HG03097 (cell line): ENCODE data around the gene ABR.

ENCODE experiments used
- ATAC-seq: cut with Tn5 transposase; IDR thresholded peaks from one replicate; pipeline ENCODE4 v1.9.1; 2021; ENCODE audit not compliant: unreplicated experiment, low FRiP score

Gene ABR

DNA sequence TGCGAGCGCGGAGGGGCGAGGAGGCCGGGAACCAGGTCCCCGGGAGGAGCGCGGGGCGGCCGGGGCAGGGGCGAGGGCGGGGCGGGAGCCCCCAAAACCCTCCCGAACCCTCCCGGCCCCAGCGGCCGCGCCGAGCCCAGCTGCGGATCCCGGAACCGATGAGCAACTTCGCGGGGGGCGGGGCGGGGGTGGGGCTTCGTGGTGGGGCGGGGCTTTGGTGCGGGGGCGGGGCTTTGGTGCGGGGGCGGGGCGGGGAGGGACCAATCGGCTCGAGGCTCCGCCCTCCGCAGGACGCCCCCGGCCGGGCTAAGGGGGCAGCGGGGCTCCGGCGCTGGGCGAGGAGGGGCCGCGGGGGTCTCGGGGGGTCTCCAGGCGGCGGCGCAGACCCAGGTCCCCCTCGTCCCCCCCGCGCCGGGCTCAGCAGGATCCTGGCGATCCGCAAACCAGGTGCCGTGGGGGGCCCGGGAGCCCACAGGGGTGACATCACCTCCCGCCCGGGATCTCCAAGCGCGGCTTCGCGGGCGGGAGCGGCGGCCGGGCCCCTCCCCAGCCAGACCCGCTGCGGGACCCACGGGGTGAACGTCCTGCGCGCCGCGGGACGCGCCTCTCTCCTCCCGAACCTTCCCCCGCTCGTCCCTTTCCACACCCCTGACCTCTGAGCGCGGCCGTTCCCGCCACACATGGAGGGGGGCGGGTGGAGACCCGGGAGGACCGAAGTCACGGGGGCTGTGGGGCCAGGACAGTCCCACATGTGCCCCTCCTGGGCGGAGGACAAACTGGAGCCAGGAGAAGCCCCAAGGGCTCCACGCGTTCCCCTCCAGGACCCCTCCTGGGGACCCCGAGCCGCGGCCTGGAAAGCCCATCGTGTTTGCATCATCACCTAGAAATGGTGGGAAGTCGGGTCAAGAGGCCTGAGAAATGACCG, at the start of gene ABR:
Gene ABR (minus strand): TSS at position 164 of the 925 bp plus-strand sequence. CDS start 254 bp downstream, outside the sequence.
- no peak for ATAC-seq

DNA sequence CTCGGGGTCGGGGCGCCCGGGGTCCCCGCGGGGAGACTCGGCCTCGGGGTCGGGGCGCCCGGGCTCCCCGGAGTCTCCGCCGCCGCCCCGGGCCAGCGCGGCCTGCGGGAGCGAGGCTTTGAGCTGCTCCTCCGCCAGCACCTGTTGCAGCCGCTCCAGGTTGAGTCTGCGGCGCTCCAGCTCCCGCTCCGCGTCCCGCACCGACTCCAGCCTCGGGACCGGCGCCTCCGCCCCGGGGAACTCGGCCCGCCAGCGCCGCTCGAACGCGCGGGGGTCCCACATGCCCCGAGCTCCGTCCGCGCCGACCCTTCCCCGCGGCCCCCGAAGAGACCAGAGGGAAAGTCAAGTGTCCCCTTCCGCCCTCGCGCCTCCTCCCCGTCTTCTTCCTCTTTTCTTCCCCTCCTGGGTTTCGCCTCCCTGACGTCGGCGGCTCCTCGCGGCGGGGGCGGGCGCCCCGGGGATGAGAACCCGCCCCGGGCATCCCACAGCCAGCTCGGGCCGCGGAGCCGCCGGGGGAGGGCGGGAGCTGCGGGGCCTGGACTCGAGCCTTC, 49.6 kb upstream of the ABR start:
- peak; percentile 26 for ATAC-seq

DNA sequence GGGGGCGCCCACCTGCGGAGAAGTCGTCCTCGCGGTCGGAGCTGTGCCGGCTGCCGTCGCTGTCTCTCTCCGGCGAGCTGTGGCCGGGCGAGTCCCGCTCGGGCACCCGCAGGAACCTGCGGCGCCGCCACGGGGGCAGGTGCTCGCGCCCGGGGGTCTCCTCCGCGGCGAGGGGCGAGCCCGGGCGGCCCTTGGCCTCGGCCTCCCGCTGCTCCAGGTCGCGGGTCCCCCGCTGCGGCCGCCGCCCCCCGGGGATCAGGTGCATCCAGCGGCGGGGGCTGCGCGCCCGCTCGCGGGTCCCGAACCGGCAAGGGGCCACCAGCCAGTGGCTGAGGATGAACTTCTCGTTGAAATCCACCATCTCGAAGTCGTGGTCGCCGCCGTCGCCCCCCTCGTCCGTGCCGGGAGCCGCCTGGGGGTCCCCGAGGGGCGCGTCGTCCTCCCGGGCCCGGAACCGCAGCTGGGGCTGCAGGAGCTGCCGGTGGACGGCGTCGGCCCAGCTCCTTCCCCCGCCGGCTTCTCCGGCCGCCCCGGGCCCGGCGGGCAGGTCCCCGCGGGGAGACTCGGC, 49.1 kb upstream of the ABR start:
- ATAC-seq: peak; percentile 17

DNA sequence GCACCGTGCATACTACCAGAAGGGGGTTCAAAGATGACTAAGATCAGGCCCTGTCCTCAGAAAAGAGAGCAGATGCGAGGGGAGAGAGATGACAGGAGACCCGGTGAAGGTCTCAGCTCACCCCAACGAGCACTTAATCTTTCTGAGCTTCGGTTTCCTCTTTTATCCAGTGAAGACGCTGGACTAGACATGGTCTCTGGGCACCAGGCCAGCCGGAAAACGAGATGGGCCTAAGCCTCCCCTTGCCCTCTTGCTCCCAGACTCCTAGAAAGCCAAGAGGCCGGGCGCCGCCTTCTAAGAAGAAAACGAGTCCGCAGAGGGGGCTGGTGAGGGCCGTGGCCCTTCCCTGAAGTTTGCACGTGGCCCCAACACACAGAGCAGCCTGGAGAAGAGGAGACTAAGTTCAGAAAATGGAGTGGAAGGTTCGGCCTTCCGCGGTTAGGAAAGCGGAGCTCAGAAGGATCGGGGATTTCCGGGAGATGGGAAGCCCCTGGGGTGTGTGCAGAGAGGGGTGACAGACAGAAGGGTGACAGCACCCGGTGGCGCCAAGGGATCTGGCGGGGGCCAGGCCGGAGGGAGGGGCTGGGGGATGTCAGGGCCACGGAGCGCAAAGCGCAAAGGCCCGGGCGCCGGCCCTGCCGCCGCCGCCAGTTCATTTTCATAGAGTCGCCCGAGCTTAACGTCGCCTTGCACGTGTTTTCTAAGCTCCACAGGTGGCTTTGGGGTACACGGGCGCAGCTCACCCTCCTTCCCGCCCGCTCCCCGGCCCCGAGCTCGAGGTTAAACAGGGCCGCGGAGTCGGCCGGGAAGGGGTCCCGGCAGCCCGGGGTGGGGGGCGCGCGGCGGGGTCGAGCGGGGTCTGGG, 48.4 kb upstream of the ABR start:
- ATAC-seq: peak; percentile 48

DNA sequence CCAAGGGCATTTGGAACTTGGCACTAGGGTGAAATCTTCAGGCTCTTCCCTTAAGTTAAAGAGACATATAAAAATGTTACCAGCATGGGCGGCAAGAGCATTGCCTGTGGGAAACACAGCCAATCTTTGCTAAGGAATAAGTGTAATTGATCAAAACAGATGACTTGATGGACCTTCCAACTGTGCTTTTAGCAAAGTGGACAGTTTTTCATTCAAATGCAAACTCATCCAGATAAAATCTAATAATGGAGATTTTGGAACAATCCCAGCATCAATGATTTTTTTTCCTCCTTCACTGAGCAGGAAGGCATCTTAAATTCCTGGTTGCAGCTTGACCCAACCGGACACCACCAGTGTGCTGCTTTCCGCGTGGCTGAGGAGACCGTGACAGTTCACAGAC, 47.6 kb upstream of the ABR start:
- no peak for ATAC-seq

DNA sequence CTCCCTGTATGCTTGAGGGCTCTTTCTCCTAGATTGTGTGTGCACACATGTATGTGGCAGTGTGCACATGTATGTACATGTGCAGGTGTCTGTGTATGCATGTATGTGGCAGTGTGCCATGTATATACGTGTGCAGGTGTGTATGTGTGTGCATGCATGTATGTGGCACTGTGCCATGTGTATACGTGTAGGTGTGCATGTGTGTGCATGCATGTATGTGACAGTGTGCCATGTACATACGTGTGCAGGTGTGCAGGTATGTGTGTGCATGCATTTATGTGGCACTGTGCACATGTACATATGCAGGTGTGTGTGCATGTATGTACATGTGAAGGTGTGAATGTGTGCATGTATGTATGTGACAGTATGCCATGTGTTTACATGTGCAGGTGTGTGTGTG, 46.5 kb upstream of the ABR start:
- ATAC-seq: no peak

DNA sequence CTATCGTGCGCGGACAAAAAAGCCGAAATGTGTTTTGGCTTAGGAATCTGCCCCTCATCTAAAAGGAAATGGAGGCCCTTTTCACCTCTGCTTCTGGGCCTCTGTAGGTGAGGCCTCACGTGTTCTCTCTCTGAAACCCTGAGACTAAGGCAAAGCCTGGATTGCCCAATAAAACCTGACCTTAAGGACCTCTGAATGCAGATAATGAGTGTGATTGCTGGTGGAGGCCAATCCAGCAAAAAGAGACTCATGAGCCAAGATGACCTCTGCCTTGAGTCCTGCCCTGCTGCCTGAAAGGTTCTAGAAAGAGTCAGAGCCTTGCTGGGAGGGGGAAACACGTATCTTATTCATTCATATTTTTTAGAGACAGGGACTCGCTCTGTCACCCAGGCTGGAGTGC, 44.5 kb upstream of the ABR start:
- no peak for ATAC-seq

DNA sequence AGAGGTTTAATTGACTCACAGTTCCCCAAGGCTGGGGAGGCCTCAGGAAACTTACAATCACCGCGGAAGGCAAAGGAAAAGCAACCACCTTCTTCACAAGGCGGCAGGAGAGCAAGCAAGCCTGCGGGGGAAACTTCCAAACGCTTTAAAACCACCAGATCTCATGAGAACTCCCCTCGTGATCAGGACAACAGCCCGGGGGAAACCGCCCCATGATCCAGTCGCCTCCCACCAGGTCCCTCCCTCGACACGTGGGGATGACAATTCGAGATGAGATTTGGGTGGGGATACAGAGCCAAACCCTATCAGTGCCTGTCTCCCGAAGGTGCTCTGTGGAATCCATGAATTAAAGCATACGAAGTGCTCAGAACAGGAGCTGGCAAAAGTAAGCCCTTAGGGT, 43.9 kb upstream of the ABR start:
- no peak for ATAC-seq

DNA sequence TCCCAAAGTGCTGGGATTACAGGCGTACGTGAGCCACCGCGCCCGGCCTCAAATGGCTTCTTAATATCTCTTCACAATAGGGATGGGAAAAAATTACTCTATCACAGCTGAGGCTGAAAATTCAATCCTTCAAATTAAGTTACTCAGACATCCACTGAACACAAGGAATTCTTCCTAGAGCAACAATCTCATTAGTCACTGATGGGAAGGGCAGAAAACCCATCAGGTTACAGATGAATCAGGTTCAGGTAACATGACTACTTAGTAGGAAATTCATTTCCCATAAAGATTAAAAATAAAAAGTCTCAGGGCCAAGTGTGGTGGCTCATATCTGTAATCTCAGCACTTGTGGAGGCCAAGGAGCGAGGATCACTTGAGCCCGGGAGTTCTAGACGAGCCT, 42.5 kb upstream of the ABR start:
- ATAC-seq: no peak

DNA sequence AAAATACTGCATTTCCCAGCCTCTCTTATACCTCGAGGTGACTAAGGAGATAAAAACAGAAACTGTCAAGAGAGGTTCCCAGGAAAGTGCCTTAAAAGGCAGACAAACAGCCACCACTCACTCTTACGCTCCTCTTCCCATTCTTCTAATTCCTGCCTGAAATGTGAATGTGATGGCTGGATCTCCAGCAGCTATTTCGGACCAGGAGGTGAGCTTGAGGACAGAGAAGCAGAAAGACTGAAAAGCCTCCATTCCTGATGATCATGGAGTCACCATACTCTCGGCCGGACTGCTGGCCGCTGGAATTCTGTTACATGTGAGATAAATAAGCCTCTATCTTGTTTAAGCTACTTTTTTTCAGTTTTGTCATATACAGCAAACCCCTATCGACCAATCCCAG, 41.4 kb upstream of the ABR start:
- no peak for ATAC-seq

DNA sequence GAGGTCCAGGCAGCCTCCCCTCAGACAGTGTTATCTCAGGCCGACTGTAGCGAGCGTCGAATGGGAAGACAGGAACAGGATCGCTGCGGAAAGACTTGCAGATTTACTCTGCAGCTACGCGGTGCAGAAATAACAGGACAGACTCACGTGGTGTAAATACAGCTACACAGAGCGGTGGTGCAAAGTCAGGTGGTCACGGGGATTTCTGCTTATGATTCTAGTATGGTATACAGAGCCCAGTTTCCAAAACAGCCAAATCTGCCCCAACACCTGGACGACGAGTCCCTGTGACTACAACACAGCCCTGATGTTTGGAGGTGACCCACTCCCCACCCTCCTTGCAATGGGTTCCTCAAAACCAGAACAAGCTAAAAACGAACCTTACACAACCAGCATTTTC, 40.6 kb upstream of the ABR start:
- no peak for ATAC-seq

DNA sequence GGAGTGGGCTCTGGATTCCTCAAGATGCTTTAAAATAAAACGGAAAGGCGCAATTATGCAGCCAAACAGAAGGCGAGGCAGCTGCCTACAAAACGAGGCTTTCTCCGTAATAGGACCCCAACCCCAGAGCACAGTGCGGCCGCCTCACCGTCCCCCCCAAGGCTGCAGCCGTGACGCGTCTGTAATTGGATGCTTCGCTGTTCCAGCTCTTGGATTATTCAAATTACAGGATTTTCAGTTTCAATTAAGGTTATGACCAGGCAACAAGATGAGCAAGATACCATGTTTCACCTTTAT, 37.3 kb upstream of the ABR start:
- no peak for ATAC-seq

DNA sequence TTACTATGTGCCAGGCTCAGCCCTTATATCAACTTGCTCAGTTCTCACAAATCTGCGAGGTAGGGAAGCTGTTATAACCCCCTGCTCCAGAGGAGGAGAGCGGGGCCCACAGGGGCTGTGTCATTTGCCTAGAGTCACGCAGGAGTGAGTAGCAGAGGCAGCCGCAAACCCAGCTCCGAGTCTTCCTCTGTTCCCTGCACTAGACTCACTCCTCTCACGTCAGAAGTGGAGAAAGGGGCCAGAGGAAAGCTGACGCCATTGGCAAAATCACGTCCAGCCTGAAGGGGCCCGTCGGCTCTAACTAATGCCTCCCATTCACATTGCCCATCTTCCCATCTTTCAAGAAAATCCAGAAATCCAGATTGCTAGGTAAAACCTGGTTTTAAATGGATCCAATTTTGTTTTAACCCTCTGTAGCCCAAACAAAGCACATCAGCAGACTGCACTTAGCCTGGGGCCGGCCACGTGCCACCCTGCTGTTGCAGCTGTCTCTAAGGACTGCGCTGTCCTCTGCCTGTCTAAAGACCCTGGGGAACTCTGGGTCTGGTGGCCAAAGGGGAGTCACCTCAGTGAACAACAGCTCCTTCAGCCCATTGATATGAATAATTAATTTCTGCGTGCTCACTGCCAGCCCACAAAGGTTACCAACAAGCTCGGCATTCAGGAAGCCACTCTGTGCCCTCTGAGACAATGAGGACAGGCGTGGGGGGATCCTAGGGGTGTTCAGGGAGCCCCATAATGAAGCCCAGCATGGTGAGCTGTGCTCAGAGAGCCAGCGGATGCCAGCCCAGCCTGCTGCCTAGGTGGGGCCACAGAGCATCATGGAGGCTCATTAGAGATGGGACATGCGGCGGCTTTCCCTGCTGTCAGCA, 36.7 kb upstream of the ABR start:
- no peak for ATAC-seq

DNA sequence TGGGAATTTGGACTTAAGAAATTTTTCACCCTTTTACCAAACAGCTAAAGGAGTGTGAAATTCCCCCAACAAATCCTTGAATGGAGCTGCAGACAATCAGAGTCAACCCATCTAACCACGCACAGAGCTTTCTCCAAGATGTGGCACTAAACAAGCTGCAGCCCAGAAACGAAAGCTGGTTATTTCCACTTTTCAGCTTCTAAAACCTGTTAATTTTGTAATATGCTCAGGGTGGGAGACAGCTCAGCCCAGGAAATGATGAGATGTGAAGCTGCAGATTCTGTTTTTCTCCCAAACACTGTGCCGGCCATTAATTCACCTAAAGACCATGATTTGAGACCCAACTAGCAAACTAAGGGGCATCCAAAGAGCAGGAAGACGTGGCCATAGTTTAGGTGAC, 33.2 kb upstream of the ABR start:
- no peak for ATAC-seq

DNA sequence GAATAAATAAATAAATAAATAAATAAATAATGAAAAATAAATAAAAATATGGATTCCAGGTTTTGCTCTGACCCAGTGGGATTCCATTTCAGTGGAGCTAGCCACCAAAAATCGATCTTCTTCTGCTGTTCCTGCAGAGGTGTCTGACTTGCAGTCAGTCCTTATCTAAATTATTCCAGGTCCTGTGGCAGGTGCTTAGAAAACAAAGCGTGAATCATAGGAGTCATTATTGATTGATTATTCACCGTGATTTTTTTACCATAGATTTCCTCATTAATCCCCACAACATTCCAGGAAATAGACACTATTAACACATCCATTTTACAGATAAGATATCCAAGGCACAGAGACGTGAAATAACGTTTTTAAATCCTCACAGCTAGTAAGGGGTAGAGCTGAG, 31.5 kb upstream of the ABR start:
- ATAC-seq: no peak

DNA sequence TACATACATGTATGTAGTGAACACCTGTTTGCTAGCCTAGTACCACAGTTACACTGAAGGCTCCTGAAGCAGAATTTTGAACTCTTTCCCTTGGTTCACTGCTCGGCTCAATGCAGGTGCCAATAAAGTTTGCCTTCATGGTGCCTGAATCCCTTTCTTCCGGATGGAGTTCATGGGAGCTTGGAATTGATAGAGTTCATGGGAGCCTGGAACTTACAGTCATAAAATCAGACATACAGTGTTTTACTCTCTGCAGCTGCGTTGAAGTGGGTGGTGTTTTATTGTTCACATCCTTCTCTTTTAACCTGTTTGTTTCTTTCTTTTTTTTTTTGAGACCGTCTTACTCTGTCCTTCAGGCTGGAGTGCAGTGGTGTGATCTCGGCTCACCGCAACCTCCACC, 29.2 kb upstream of the ABR start:
- ATAC-seq: no peak

DNA sequence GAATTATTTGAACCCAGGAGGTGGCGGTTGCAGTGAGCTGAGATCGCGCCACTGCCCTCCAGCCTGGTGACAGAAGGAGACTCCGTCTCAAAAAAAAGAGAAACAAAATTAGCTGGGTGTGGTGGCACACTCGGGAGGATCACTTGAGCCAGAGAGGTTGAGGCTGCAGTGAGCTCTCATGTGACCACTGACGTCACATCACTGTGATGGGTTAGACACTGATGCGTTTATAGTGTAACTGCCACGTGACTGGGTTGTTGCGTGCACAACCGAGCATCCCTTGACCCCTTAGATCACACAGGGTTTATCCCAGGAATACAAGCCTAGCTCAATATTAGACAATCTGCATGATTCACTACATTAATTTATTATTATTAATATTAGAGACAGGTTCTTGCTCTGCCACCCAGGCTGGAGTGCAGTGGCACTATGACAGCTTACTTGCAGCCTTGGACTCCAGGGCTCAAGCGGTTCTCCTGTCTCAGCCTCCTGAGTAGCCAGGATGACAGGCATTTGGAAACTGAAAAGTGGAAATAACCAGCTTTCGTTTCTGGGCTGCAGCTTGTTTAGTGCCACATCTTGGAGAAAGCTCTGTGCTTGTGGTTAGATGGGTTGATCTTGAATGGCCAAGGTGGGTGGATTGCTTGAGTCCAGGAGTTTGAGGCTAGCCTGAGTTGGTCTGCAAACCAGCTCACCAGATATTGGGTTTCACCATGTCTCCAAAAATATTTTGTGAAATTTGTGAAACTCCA, 26.4 kb upstream of the ABR start:
- ATAC-seq: no peak

DNA sequence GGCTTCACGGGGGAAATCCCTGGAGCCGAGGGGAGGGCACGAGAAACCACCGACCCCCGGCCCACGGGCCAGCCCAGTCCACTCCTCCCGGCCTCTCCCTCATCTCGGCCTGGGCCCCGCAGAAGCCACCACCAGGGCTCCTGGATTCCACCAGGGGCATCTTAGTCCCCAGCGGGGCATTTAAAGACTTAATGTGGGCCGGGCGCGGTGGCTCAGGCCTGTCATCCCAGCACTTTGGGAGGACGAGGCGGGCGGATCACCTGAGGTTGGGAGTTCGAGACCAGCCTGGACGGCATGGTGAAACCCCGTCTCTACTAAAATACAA, 24.1 kb upstream of the ABR start:
- no peak for ATAC-seq

DNA sequence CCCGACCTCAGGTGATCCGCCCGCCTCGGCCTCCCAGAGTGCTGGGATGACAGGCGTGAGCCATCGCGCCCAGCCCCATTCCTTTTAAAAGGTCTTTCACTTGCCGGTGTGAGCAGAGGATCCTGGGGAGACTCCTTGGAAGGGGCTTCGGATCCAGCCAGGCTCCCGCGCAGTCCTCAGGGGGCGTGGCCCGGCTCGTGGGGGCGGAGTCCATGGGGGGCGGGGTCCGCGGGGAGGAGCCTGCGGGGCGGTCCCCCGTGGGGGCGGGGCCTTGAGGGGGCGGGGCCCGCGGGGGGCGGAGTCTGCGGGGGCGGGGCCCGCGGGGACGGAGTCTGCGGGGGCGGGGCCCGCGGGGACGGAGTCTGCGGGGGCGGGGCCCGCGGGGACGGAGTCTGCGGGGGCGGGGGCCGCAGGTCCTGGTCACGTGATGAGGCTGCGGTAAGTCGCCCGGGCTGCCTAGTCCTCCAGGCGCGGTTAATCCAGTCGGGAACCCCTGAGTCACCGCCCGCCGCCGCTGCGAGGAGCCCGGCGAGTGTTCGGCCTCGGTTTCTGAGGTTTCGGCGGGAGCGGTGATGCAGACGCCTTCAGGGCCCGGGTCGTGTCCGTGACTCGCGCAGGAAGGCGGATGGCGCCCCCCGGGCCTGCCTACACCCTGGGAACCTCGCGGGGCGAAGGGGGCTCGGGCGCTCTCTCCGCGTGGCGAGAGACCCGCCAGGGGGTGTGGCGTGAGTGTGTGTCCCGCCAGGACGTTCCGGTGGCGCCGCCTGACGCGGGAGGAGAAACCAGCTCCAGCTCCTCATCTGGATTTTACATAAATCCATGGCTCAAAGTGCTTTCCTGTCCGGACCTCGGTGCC, 23.6 kb upstream of the ABR start:
- ATAC-seq: no peak
